ENCODE data around the gene PAM. TPM values are rescaled to one million over a fixed set of nuclear protein-coding genes. Genes with fewer than 3 reads are reported as not detected.

The PAM gene
- 105 to 192 TPM (median 149 TPM) in 3 replicates for polyA plus RNA-seq
- 96.9 TPM for polyA plus RNA-seq (2011; ENCODE audit: low read depth)
- 73.8 and 136 TPM in 2 replicates for polyA plus RNA-seq (2011; cell fraction: cytosol; rRNA removed)
- polyA plus RNA-seq (2011; cell fraction: nucleus; rRNA removed): 229 and 277 TPM in 2 replicates
- polyA plus RNA-seq (2012; ENCODE audit: low replicate concordance): 82.4 and 84.4 TPM in 2 replicates
- 47.6 to 157 TPM (median 127 TPM) in 3 replicates for polyA minus RNA-seq
- 104 TPM for polyA minus RNA-seq (2011; cell fraction: cytosol; rRNA and poly(A)+ RNA removed)
- polyA minus RNA-seq (2011; cell fraction: nucleus; rRNA and poly(A)+ RNA removed): 257 and 400 TPM in 2 replicates

- H3K9me3 ChIP-seq (ENCODE audit: control insufficient read depth, low read depth, low read length): no peaks in the 10 kb centered on the region
- H3K9me1 ChIP-seq (ENCODE audit: control insufficient read depth, extremely low read depth, insufficient read depth, low read length): peaks cover 6% of the 10 kb centered on the region
- H3K36me3 ChIP-seq (ENCODE audit: control insufficient read depth in 2 of 2, extremely low read depth in 1 of 2, insufficient read depth in 2 of 2, low read length in 2 of 2): no peaks in the 10 kb centered on the region
- no peak for TF ChIP-seq CTCF (optimal IDR thresholded peaks at IDR 0.05 in 1 of 3, IDR thresholded peaks at IDR 0.05 in 1 of 3, conservative IDR thresholded peaks at IDR 0.05 in 1 of 3; ENCODE audit: extremely low read depth in 1 of 3, insufficient read depth in 2 of 3, low read length in 3 of 3)
- no peak for DNase-seq (ENCODE audit: low read depth, low spot score)
- dilution Hi-C loops (cut with MboI; ENCODE audit: extremely low pct_ligation_motif_present, low sequenced_read_pairs): no loop called here
- H3K27ac ChIP-seq (ENCODE audit: control insufficient read depth, insufficient read depth, low read length): peak within 1 kb of the TSS; percentile 83
- peak within 1 kb of the TSS; percentile 90 for H2AFZ ChIP-seq (ENCODE audit: control insufficient read depth, low read length)
- no peaks in the 10 kb centered on the region for H4K20me1 ChIP-seq (ENCODE audit: control insufficient read depth, extremely low read depth, insufficient read depth, low read length)
- no peak for FAIRE-seq
- H3K79me2 ChIP-seq (ENCODE audit: control insufficient read depth, insufficient read depth, low read length): peaks cover 36% of the 10 kb centered on the region
- H3K27me3 ChIP-seq (ENCODE audit: control insufficient read depth, extremely low read depth, insufficient read depth, low read length): no peaks in the 10 kb centered on the region
- peaks cover 19% of the 10 kb centered on the region for H3K4me1 ChIP-seq (ENCODE audit: control insufficient read depth, extremely low read depth, insufficient read depth, low read length)
- H3K4me2 ChIP-seq (ENCODE audit: control insufficient read depth, extremely low read depth, insufficient read depth, low read depth, low read length): peak within 1 kb of the TSS; percentile 100
- peak within 1 kb of the TSS; percentile 75 to 82 (median 78) for H3K4me3 ChIP-seq (ENCODE audit: control insufficient read depth in 2 of 3, extremely low read depth in 1 of 3, insufficient read depth in 2 of 3, low read depth in 1 of 3, low read length in 3 of 3)
- H3K9ac ChIP-seq (ENCODE audit: control insufficient read depth, extremely low read depth, insufficient read depth, low read length): peak within 1 kb of the TSS; percentile 86
These were observed at the start of gene PAM for GRCh38 chr5:102754767-102755431. Gene PAM, plus strand, starts transcription at chr5:102755305. Its CDS starts 110,891 bp downstream, at chr5:102866196.

GRCh38 chr5:102711525-102712385, 43.4 kb upstream of the PAM start:
- Histone ChIP-seq H3K27ac (ENCODE audit: control insufficient read depth, insufficient read depth, low read length) (no peak overlapping the region), H3K4me3 (ENCODE audit: control insufficient read depth in 2 of 3, extremely low read depth in 1 of 3, insufficient read depth in 2 of 3, low read depth in 1 of 3, low read length in 3 of 3) (no peak overlapping the region), H4K20me1 (ENCODE audit: control insufficient read depth, extremely low read depth, insufficient read depth, low read length) (no peaks in the 10 kb centered on the region), H3K9me3 (ENCODE audit: control insufficient read depth, low read depth, low read length) (no peaks in the 10 kb centered on the region), H3K9ac (ENCODE audit: control insufficient read depth, extremely low read depth, insufficient read depth, low read length) (no peak overlapping the region), H3K9me1 (ENCODE audit: control insufficient read depth, extremely low read depth, insufficient read depth, low read length) (no peaks in the 10 kb centered on the region), H3K4me1 (ENCODE audit: control insufficient read depth, extremely low read depth, insufficient read depth, low read length) (peaks cover 19% of the 10 kb centered on the region), H3K79me2 (ENCODE audit: control insufficient read depth, insufficient read depth, low read length) (no peaks in the 10 kb centered on the region), H3K4me2 (ENCODE audit: control insufficient read depth, extremely low read depth, insufficient read depth, low read depth, low read length) (no peak overlapping the region), H3K27me3 (ENCODE audit: control insufficient read depth, extremely low read depth, insufficient read depth, low read length) (no peaks in the 10 kb centered on the region), H2AFZ (ENCODE audit: control insufficient read depth, low read length) (no peak overlapping the region), H3K36me3 (ENCODE audit: control insufficient read depth in 2 of 2, extremely low read depth in 1 of 2, insufficient read depth in 2 of 2, low read length in 2 of 2) (no peaks in the 10 kb centered on the region)
- TF ChIP-seq EZH2 (IDR thresholded peaks at IDR 0.05; ENCODE audit: low read length) (no peak), CTCF (optimal IDR thresholded peaks at IDR 0.05 in 1 of 3, IDR thresholded peaks at IDR 0.05 in 1 of 3, conservative IDR thresholded peaks at IDR 0.05 in 1 of 3; ENCODE audit: extremely low read depth in 1 of 3, insufficient read depth in 2 of 3, low read length in 3 of 3) (no peak)
- FAIRE-seq (peak; percentile 13), DNase-seq (ENCODE audit: low read depth, low spot score) (no peak)
- dilution Hi-C loops (cut with MboI; ENCODE audit: extremely low pct_ligation_motif_present, low sequenced_read_pairs): no loop called here
